ENCODE results near the gene IKBKG.
"Not testable (repeated sequence)": the region's sequence is repeated elsewhere in the genome, so short reads cannot be mapped to it uniquely, and the experiment has no call there.

Gene IKBKG

GRCh38 chrX:154560326-154560725 is 12.9 kb downstream of the IKBKG start:
- not testable (repeated sequence) for DNase-seq

- not testable (repeated sequence) for DNase-seq
These were observed 14.9 kb downstream of the IKBKG start for GRCh38 chrX:154562295-154562694.

- DNase-seq = not testable (repeated sequence)
These were observed 22.9 kb downstream of the IKBKG start for GRCh38 chrX:154570361-154570760.

- not testable (repeated sequence) for DNase-seq
These were observed 25.6 kb downstream of the IKBKG start for GRCh38 chrX:154573061-154573460.

GRCh38 chrX:154575076-154575475 is 27.7 kb downstream of the IKBKG start:
- DNase-seq = not testable (repeated sequence)

- DNase-seq = not testable (repeated sequence)
These were observed 35.6 kb downstream of the IKBKG start for GRCh38 chrX:154582994-154583393.

- not testable (repeated sequence) for DNase-seq
These were observed 37.3 kb downstream of the IKBKG start, which contains the start of gene CTAG1A for GRCh38 chrX:154584585-154585183. TSS of gene CTAG1A (plus strand) at chrX:154585133. CDS start at chrX:154585207, 74 bp downstream.

- DNase-seq = not testable (repeated sequence)
These were observed 43.0 kb downstream of the IKBKG start for GRCh38 chrX:154590415-154590814.

- DNase-seq = no peak
These were observed 45.1 kb downstream of the IKBKG start for GRCh38 chrX:154592505-154592904.

- DNase-seq = no peak
These were observed 45.8 kb downstream of the IKBKG start for GRCh38 chrX:154593201-154593600.

GRCh38 chrX:154594491-154594890 is 47.1 kb downstream of the IKBKG start:
- no peak for DNase-seq

GRCh38 chrX:154595559-154596249 is 48.3 kb downstream of the IKBKG start:
- DNase-seq = no peak

- no peak for DNase-seq
These were observed 49.0 kb downstream of the IKBKG start for GRCh38 chrX:154596290-154596929.

GRCh38 chrX:154597221-154597620 is 49.8 kb downstream of the IKBKG start:
- no peak for DNase-seq

- no peak for DNase-seq
These were observed 51.2 kb downstream of the IKBKG start for GRCh38 chrX:154598656-154599055.

- DNase-seq = no peak
These were observed 52.1 kb downstream of the IKBKG start for GRCh38 chrX:154599531-154599930.

- no peak for DNase-seq
These were observed 53.4 kb downstream of the IKBKG start for GRCh38 chrX:154600759-154601374.

GRCh38 chrX:154602226-154602625 is 54.8 kb downstream of the IKBKG start:
- no peak for DNase-seq

GRCh38 chrX:154602766-154603437 is 55.5 kb downstream of the IKBKG start:
- DNase-seq = no peak

GRCh38 chrX:154603438-154604430 is 56.3 kb downstream of the IKBKG start:
- DNase-seq = no peak

- DNase-seq = no peak
These were observed 58.1 kb downstream of the IKBKG start for GRCh38 chrX:154605566-154605965.

GRCh38 chrX:154607370-154607769 is 60.0 kb downstream of the IKBKG start:
- DNase-seq = no peak
